Measurements from ENCODE around the gene TMC4. TPM values are rescaled to one million over a fixed set of nuclear protein-coding genes. Genes with fewer than 3 reads are reported as not detected.

TMC4 gene
- total RNA-seq, 6 donors from 2014 or later: 35.7 to 116 (median 48.5) TPM

DNA sequence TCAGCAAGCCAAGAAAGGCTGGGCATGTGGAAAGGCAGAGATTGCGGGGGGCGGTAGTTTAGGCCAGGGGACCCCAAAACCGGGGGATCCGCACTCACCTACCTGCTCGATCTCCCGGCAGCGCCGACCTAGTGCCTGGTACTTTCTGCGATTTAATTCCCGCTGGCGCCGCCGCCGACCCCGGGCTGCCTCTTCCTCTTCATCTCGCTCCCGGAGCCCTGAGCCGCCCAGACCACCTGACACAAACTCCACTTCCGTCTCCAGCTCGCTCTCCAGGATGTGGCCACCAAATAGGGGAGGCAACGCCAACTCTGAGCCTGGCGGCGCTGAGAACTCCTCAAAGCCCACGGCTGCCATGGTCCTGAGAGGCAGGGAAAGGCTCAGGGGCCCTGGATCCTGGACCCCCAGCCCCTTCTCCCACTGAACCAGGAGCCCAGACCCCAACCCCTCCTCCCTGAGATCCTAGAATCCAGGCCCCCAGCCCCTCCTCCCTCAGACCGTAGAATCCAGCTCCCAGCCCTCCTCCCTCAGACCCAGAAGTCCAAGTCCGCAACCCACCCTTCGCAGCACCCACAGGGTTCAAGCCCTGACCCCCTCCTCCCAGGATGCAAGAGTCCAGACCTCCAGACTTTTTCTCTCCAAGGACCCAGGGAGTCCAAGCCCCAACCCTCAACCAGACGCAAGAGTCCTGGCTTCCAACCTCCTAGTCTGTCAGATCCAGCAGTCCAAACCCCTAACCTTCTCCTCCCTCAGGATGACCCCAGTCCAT is 58.4 kb downstream of the TMC4 start:
- peak overlapping the region; percentile 75 to 99 (median 87) for H3K4me3 ChIP-seq
- peaks cover 24 to 31% (median 25%) of the 10 kb centered on the region in 4 donors for H3K4me1 ChIP-seq
- H3K27ac ChIP-seq: peak overlapping the region in 3 of 4 donors; percentile 89 to 96 (median 90)
- 20 to 26% methylated on average over 24 to 28 of the region's 28 CpGs for WGBS, 2 donors
- H3K9me3 ChIP-seq: no peaks in the 10 kb centered on the region
- peak; percentile 72 to 85 for DNase-seq
- TF ChIP-seq CTCF (IDR thresholded peaks at IDR 0.05) (no peak), POLR2AphosphoS5 (IDR thresholded peaks at IDR 0.05) (no peak), EP300 (IDR thresholded peaks at IDR 0.05) (no peak), POLR2A (IDR thresholded peaks at IDR 0.05) (no peak)
- H3K36me3 ChIP-seq: peaks cover 10 to 31% (median 20%) of the 10 kb centered on the region in 4 donors
- no peaks in the 10 kb centered on the region for H3K27me3 ChIP-seq
- peak; percentile 35 to 60 for ATAC-seq (ENCODE audit: low FRiP score in 2 of 2)

Other genes starting within 250 kb of the TMC4 start
- under 1 TPM in 4 of 6 donors, not detected in 2; 0.09 to 0.44 (median 0.26) TPM for gene CACNG8, start 210.2 kb downstream of the TMC4 start, total RNA-seq
- gene CACNG6, start 181.5 kb downstream of the TMC4 start, total RNA-seq: 10 to 100 TPM in 1 of 6 donors, 1 to 10 TPM in 3, not detected in 2; 1.5 to 11.5 (median 5.6) TPM
- 1 to 10 TPM in 3 of 6 donors, not detected in 3; 1.2 to 3.0 (median 1.7) TPM for gene VSTM1, start 109.3 kb downstream of the TMC4 start, total RNA-seq
- gene TARM1, start 91.8 kb downstream of the TMC4 start, total RNA-seq: not detected
- gene OSCAR, start 72.4 kb downstream of the TMC4 start, total RNA-seq: 100 to 1,000 TPM in 1 of 6 donors, 10 to 100 TPM in 5; 18.5 to 119 (median 49.5) TPM
- gene NDUFA3, start 70.3 kb downstream of the TMC4 start, total RNA-seq: 100 to 1,000 TPM in 2 of 6 donors, 10 to 100 TPM in 4; 11.5 to 127 (median 49.5) TPM
- 10 to 100 TPM; 10.5 to 51.3 (median 26.2) TPM for gene TFPT, start 57.5 kb downstream of the TMC4 start, total RNA-seq
- gene PRPF31, start 57.4 kb downstream of the TMC4 start, total RNA-seq: 10 to 100 TPM; 43.9 to 73.3 (median 47.4) TPM
- 10 to 100 TPM; 18.8 to 65.0 (median 36.6) TPM for gene CNOT3, start 35.4 kb downstream of the TMC4 start, total RNA-seq
- 10 to 100 TPM in 3 of 6 donors, 1 to 10 TPM in 3; 8.5 to 16.8 (median 9.4) TPM for gene LENG1, start 13.4 kb downstream of the TMC4 start, total RNA-seq
- 100 to 1,000 TPM in 1 of 6 donors, 10 to 100 TPM in 5; 43.7 to 121 (median 75.4) TPM for gene MBOAT7, start 16.4 kb upstream of the TMC4 start, total RNA-seq
- 10 to 100 TPM; 43.2 to 78.4 (median 49.7) TPM for gene TSEN34, start 18.1 kb upstream of the TMC4 start, total RNA-seq
- 1,000 to 10,000 TPM in 5 of 6 donors, 100 to 1,000 TPM in 1; 985 to 1,704 (median 1,208) TPM for gene RPS9, start 27.7 kb upstream of the TMC4 start, total RNA-seq
- 100 to 1,000 TPM in 1 of 6 donors, 10 to 100 TPM in 5; 43.4 to 106 (median 70.7) TPM for gene LILRB3, start 49.8 kb upstream of the TMC4 start, total RNA-seq
- gene LILRA6, start 69.6 kb upstream of the TMC4 start, total RNA-seq: 10 to 100 TPM in 3 of 6 donors, 1 to 10 TPM in 3; 4.0 to 38.3 (median 15.2) TPM
- 10 to 100 TPM in 2 of 6 donors, 1 to 10 TPM in 4; 5.1 to 54.5 (median 10.0) TPM for gene LILRB5, start 84.1 kb upstream of the TMC4 start, total RNA-seq
- 10 to 100 TPM; 11.2 to 37.0 (median 22.7) TPM for gene LILRB2, start 108.0 kb upstream of the TMC4 start, total RNA-seq
- gene LILRA5, start 140.0 kb upstream of the TMC4 start, total RNA-seq: 10 to 100 TPM in 3 of 6 donors, 1 to 10 TPM in 3; 3.1 to 34.9 (median 20.3) TPM
- gene LILRA4, start 166.0 kb upstream of the TMC4 start, total RNA-seq: 1 to 10 TPM in 3 of 6 donors, not detected in 3; 1.0 to 5.0 (median 1.7) TPM
- gene LAIR1, start 191.8 kb upstream of the TMC4 start, total RNA-seq: 100 to 1,000 TPM in 3 of 6 donors, 10 to 100 TPM in 3; 46.5 to 228 (median 111) TPM
- gene TTYH1, start 242.3 kb upstream of the TMC4 start, total RNA-seq: not detected